Body of pancreas (tissue), 4 donors: Measurements from ENCODE around the gene MICB.
A peak's percentile ranks its signal among the peaks of the same experiment; 100 is the strongest.

Experiments used
- CTCF ChIP-seq, 7 experiments: fragments of 450-650 bp in 4 of 7; fragments of 200-600 bp in 3 of 7; sonication (generic) in 3 of 7; IDR thresholded peaks; one replicate each; pipeline ENCODE4 v1.5.1; 2016 to 2019; ENCODE audit warnings: antibody characterized with exemption in 7 of 7
- POLR2A ChIP-seq, 3 donors: fragments of 450-650 bp; IDR thresholded peaks; one replicate each; pipeline ENCODE4 v1.6.1; 2016; ENCODE audit warnings: antibody characterized with exemption in 3 of 3, mild to moderate bottlenecking in 2 of 3

- TF ChIP-seq CTCF (IDR thresholded peaks at IDR 0.05) (peak in 1 of 7 experiments; percentile 22), POLR2A (IDR thresholded peaks at IDR 0.05) (peak in 1 of 3 donors; percentile 56)
Observed at GRCh38 chr6:31497531-31498476, at the start of gene MICB.
